H1 (cell line): ENCODE measurements around the gene ADAMTS9. TPM values are rescaled to one million over a fixed set of nuclear protein-coding genes. Genes with fewer than 3 reads are reported as not detected.

Experiments
- CTCF ChIA-PET: fragments of 300-600 bp; sonication (Branson Sonifier 250); formaldehyde crosslinking; loops from one replicate; lab custom pipeline; 2021; ENCODE audit not compliant: partially characterized antibody; lab: Charles Lee
- POLR2A ChIA-PET: fragments of 300-600 bp; sonication (Branson Sonifier 250); formaldehyde crosslinking; loops from one replicate; lab custom pipeline; 2021; ENCODE audit warnings: inconsistent platforms; ENCODE audit not compliant: partially characterized antibody; lab: Charles Lee
- DNase-seq, 2 experiments: peaks; one replicate each; pipeline versions ENCODE4 v3.0.0 to v3.0.0-alpha.2; 2010 to 2022; ENCODE audit warnings: low spot score in 2 of 2, low read depth in 1 of 2, mixed read lengths in 1 of 2
- FAIRE-seq: peaks from 2 replicates; lab custom pipeline; 2011; peaks lifted over from hg19 to GRCh38; lab: Jason Lieb, UNC
- H2AFZ ChIP-seq: 2 replicates; pipeline ENCODE4 v1.8.1; 2012; ENCODE audit warnings: low read length, inconsistent platforms
- H2AK5ac ChIP-seq: 2 replicates; pipeline ENCODE4 v1.6.1; 2013; ENCODE audit warnings: low read depth, low read length
- H2BK120ac ChIP-seq: replicated peaks from 2 replicates; pipeline ENCODE3; 2013; ENCODE audit warnings: low read depth, low read length, inconsistent platforms
- H2BK12ac ChIP-seq: 2 replicates; pipeline ENCODE4 v1.6.1; 2013; ENCODE audit warnings: low read depth, low read length
- H2BK15ac ChIP-seq: 2 replicates; pipeline ENCODE4 v1.6.1; 2013; ENCODE audit warnings: low read length
- H2BK20ac ChIP-seq: 2 replicates; pipeline ENCODE4 v1.6.1; 2013; ENCODE audit warnings: low read length
- H2BK5ac ChIP-seq: 2 replicates; pipeline ENCODE4 v1.6.1; 2013; ENCODE audit warnings: low read depth, low read length
- H3K14ac ChIP-seq: 2 replicates; pipeline ENCODE4 v1.6.1; 2013; ENCODE audit warnings: inconsistent platforms; ENCODE audit not compliant: insufficient read length
- H3K18ac ChIP-seq: 2 replicates; pipeline ENCODE4 v1.6.1; 2013; ENCODE audit warnings: low read length; ENCODE audit errors: extremely low read depth
- H3K23ac ChIP-seq: 2 replicates; pipeline ENCODE4 v1.6.1; 2013; ENCODE audit warnings: inconsistent platforms; ENCODE audit not compliant: insufficient read length
- H3K23me2 ChIP-seq: 2 replicates; pipeline ENCODE4 v1.6.1; 2013; ENCODE audit warnings: low read depth, low read length
- H3K27ac ChIP-seq: 2 replicates; pipeline ENCODE4 v1.6.1; 2011; ENCODE audit warnings: low read depth, low read length, inconsistent platforms
- H3K27me3 ChIP-seq, 4 experiments: replicated peaks in 1 of 4; 1 replicate in 1 of 4; 2 replicates in 3 of 4; pipeline versions ENCODE4 v1.6.1 to v1.8.1; 2011 to 2013; ENCODE audit warnings: low read length in 3 of 4, mild to moderate bottlenecking in 3 of 4, inconsistent platforms in 2 of 4, mixed read lengths in 2 of 4, moderate library complexity in 1 of 4; ENCODE audit not compliant: control insufficient read depth in 3 of 4, insufficient read depth in 3 of 4; ENCODE audit errors: extremely low read depth in 1 of 4
- H3K36me3 ChIP-seq, 4 experiments: 2 replicates each; pipeline versions ENCODE4 v1.6.1 to v1.8.1; 2011 to 2013; ENCODE audit warnings: mild to moderate bottlenecking in 4 of 4, low read length in 3 of 4, moderate library complexity in 2 of 4, control low read depth in 1 of 4, inconsistent platforms in 1 of 4; ENCODE audit not compliant: insufficient read depth in 4 of 4, control insufficient read depth in 2 of 4
- H3K4ac ChIP-seq: replicated peaks from 2 replicates; pipeline ENCODE3; 2013; ENCODE audit warnings: low read length, low read depth, mixed read lengths, inconsistent platforms; ENCODE audit not compliant: insufficient read length
- H3K4me1 ChIP-seq, 4 experiments: replicated peaks in 1 of 4; 1 replicate in 1 of 4; 2 replicates in 3 of 4; pipeline versions ENCODE4 v1.6.1 to v1.8.1; 2011 to 2013; ENCODE audit warnings: low read length in 3 of 4, inconsistent platforms in 2 of 4, mixed read lengths in 1 of 4; ENCODE audit not compliant: insufficient read depth in 4 of 4, control insufficient read depth in 3 of 4
- H3K4me2 ChIP-seq, 2 experiments: 2 replicates each; pipeline versions ENCODE4 v1.6.1 to v1.8.1; 2011 to 2013; ENCODE audit warnings: low read depth in 2 of 2, low read length in 2 of 2, control low read depth in 1 of 2, inconsistent platforms in 1 of 2, mild to moderate bottlenecking in 1 of 2; ENCODE audit not compliant: insufficient read depth in 1 of 2
- H3K4me3 ChIP-seq, 4 experiments: fragments of 200-600, 300-600 bp in 1 of 4; sonication (generic), shearing (Covaris generic), sonication (Bioruptor Twin) in 1 of 4; 2 replicates each; pipeline versions ENCODE4 v1.5.1 to v1.8.1; 2011 to 2016; ENCODE audit warnings: low read length in 4 of 4, low read depth in 3 of 4, control low read depth in 2 of 4, inconsistent platforms in 2 of 4, mild to moderate bottlenecking in 2 of 4, mixed read lengths in 1 of 4, moderate library complexity in 1 of 4; ENCODE audit not compliant: insufficient read depth in 2 of 4; ENCODE audit errors: extremely low read depth in 1 of 4
- H3K56ac ChIP-seq: replicated peaks from 2 replicates; pipeline ENCODE3; 2013; ENCODE audit warnings: low read depth, mild to moderate bottlenecking, mixed read lengths, low read length, inconsistent platforms; ENCODE audit not compliant: insufficient read length
- H3K79me1 ChIP-seq: 2 replicates; pipeline ENCODE4 v1.6.1; 2013; ENCODE audit warnings: low read depth, low read length, control low read depth
- H3K79me2 ChIP-seq, 2 experiments: 2 replicates each; pipeline versions ENCODE4 v1.6.1 to v1.8.1; 2012 to 2013; ENCODE audit warnings: low read length in 2 of 2, mild to moderate bottlenecking in 2 of 2, inconsistent platforms in 1 of 2; ENCODE audit not compliant: insufficient read depth in 2 of 2, control insufficient read depth in 1 of 2
- H3K9ac ChIP-seq, 4 experiments: replicated peaks in 1 of 4; 1 replicate in 1 of 4; 2 replicates in 3 of 4; pipeline versions ENCODE4 v1.6.1 to v1.8.1; 2011 to 2013; ENCODE audit warnings: low read depth in 3 of 4, low read length in 3 of 4, control low read depth in 2 of 4, mild to moderate bottlenecking in 2 of 4, moderate library complexity in 2 of 4, inconsistent platforms in 1 of 4; ENCODE audit errors: extremely low read depth in 1 of 4
- H3K9me3 ChIP-seq, 2 experiments: 2 replicates each; pipeline versions ENCODE4 v1.6.1 to v1.8.1; 2012 to 2013; ENCODE audit warnings: mild to moderate bottlenecking in 2 of 2, moderate library complexity in 2 of 2, control low read depth in 1 of 2, inconsistent platforms in 1 of 2, low read depth in 1 of 2, low read length in 1 of 2, mixed read lengths in 1 of 2; ENCODE audit not compliant: insufficient read depth in 2 of 2
- H4K20me1 ChIP-seq, 2 experiments: replicated peaks in 1 of 2; 2 replicates each; pipeline versions ENCODE3 to v1.8.1; 2011 to 2013; ENCODE audit warnings: inconsistent platforms in 2 of 2, low read length in 2 of 2, mild to moderate bottlenecking in 1 of 2; ENCODE audit not compliant: insufficient read depth in 2 of 2, control insufficient read depth in 1 of 2
- H4K5ac ChIP-seq: 2 replicates; pipeline ENCODE4 v1.6.1; 2013; ENCODE audit warnings: low read length, low read depth, mixed read lengths, inconsistent platforms; ENCODE audit not compliant: insufficient read length
- H4K8ac ChIP-seq: 2 replicates; pipeline ENCODE4 v1.8.0; 2013; ENCODE audit warnings: mild to moderate bottlenecking, moderate library complexity, low read length, inconsistent platforms; ENCODE audit not compliant: insufficient read depth; ENCODE audit errors: extremely low read depth
- H4K91ac ChIP-seq: replicated peaks from 2 replicates; pipeline ENCODE3; 2013; ENCODE audit warnings: low read length, mixed read lengths, inconsistent platforms; ENCODE audit not compliant: insufficient read length
- ATF3 ChIP-seq: IDR thresholded peaks from 2 replicates; pipeline ENCODE4 v1.6.1; 2011; ENCODE audit warnings: low read depth, mild to moderate bottlenecking, low read length; ENCODE audit not compliant: insufficient read depth
- BACH1 ChIP-seq: IDR thresholded peaks from 2 replicates; pipeline ENCODE4 v1.6.1; 2012; ENCODE audit warnings: low read length, improper control_type of control experiment
- BCL11A ChIP-seq, 2 experiments: IDR thresholded peaks; one replicate each; pipeline ENCODE4 v1.6.1; 2011; ENCODE audit warnings: low read depth in 2 of 2, low read length in 2 of 2, mild to moderate bottlenecking in 2 of 2
- BRCA1 ChIP-seq: IDR thresholded peaks from 2 replicates; pipeline ENCODE4 v1.6.1; 2012; ENCODE audit warnings: low read depth, low read length, improper control_type of control experiment
- CBX5 ChIP-seq: fragments of 300-800, 300-1000 bp; sonication (generic); IDR thresholded peaks from 2 replicates; pipeline ENCODE4 v1.7.1; 2016; ENCODE audit warnings: antibody characterized with exemption, low read length, low read depth
- CEBPB ChIP-seq: IDR thresholded peaks from 2 replicates; pipeline ENCODE4 v1.6.1; 2012; ENCODE audit warnings: low read depth, low read length
- GABPA ChIP-seq: IDR thresholded peaks from 2 replicates; pipeline ENCODE4 v1.6.1; 2011; ENCODE audit warnings: mild to moderate bottlenecking, low read length, moderate library complexity, borderline replicate concordance; ENCODE audit not compliant: insufficient read depth
- HDAC6 ChIP-seq: IDR thresholded peaks from one replicate; pipeline ENCODE4 v1.7.1; 2012; ENCODE audit warnings: low read depth, mild to moderate bottlenecking, inconsistent platforms, low read length, moderate library complexity
- KDM4A ChIP-seq: IDR thresholded peaks from one replicate; pipeline ENCODE4 v1.7.1; 2012; ENCODE audit warnings: low read depth, mild to moderate bottlenecking, moderate library complexity, low read length, inconsistent platforms; ENCODE audit not compliant: severe bottlenecking
- NANOG ChIP-seq: IDR thresholded peaks from 2 replicates; pipeline ENCODE4 v1.6.1; 2011; ENCODE audit warnings: low read length, low read depth, mild to moderate bottlenecking, inconsistent platforms; ENCODE audit not compliant: insufficient read depth, poor library complexity, severe bottlenecking
- POLR2A ChIP-seq, 2 experiments: IDR thresholded peaks; 1 replicate in 1 of 2; 2 replicates in 1 of 2; pipeline ENCODE4 v1.6.1; 2011; ENCODE audit warnings: low read depth in 2 of 2, low read length in 2 of 2, mild to moderate bottlenecking in 2 of 2; ENCODE audit errors: control extremely low read depth in 1 of 2
- SAP30 ChIP-seq: fragments of 300-600 bp; sonication (generic); IDR thresholded peaks from 2 replicates; pipeline ENCODE4 v1.7.1; 2012; ENCODE audit warnings: low read length, moderate library complexity, mild to moderate bottlenecking, inconsistent platforms; ENCODE audit not compliant: insufficient read depth, insufficient replicate concordance
- SP2 ChIP-seq: IDR thresholded peaks from 2 replicates; pipeline ENCODE4 v1.6.1; 2012; ENCODE audit warnings: mild to moderate bottlenecking, low read length, inconsistent platforms
- WGBS, 2 experiments: shearing (Covaris generic) in 1 of 2; methylation state at CpG; one replicate each; pipeline versions ENCODE4 v1.1.6 to v1.1.7; 2013 to 2015; ENCODE audit warnings: low lambda C conversion rate in 2 of 2, mixed read lengths in 2 of 2, inconsistent platforms in 1 of 2, low coverage in 1 of 2, missing lambda C conversion rate in 1 of 2; ENCODE audit not compliant: insufficient replicate concordance in 2 of 2, insufficient coverage in 1 of 2, insufficient read length in 1 of 2; ENCODE audit errors: extremely low coverage in 1 of 2, missing lambda C conversion rate in 1 of 2; 5-methylcytosine and 5-hydroxymethylcytosine counted together
- polyA plus RNA-seq, 7 experiments: library from polyadenylated mRNA; depleted of rRNA in 3 of 7; stranded (reverse) in 5 of 7; unstranded in 2 of 7; fragments of >200 nt in 5 of 7; fragments of 200-250 nt in 2 of 7; gene quantifications; 1 replicate in 5 of 7; 2 replicates in 1 of 7; 4 replicates in 1 of 7; pipeline versions ENCODE4 v1.2.1 to v1.2.3, GENCODE V29; 2011 to 2013; ENCODE audit warnings: missing spikeins in 2 of 7, mixed read lengths in 2 of 7
- total RNA-seq: library from RNA; stranded (reverse); fragmentation: NEBNext Ultra II Directional; extraction: Animal tissue kit (Norgen Biotek cat#: 25700); gene quantifications from 2 replicates; pipeline ENCODE4 v1.2.1, GENCODE V29; 2021

Gene ADAMTS9
- total and polyA plus RNA-seq, 2 of the 8 experiments (the other 6 are each of a cell fraction or from before 2014, with no cell fraction given) = 0.20 to 0.41 TPM

DNA sequence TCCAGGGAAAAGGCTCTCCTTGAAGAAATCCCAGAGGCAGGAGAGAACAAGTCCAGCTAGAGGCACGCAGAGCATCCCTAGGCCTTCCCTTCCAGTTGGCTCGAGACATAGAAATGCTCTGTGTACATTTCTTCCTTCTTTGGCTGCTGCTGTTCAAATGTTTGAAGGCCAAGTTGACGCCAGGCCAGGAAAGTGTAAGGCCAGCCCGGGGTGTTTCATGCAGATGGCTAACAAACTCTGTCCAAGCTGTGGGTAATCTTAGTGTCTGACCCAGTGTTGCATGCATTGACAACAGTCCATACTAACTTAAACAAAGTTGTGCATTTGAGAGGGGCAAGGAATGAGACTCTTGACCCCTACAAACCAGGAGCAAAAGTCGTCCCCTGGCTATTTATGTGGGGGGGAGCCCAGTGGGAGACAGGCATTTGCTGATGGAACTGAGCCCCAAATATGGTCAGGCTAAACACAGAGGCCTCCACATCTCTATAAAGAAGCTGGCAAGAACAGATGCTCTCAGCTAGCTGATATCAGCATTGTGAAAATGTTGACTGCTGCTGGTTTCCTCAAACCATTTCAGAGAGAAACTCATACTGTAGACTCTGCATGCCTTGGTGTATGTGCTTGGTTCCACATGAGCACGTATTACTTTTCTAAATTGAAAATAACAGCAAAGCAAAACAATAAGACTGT is 139.5 kb downstream of the ADAMTS9 start:
- DNase-seq (no peak), FAIRE-seq (no peak)
- ChIA-PET CTCF (interaction anchor here (0.6 to 0.9 kb wide), 4 partner anchors 10 to 477 kb away, joined by 3 read pairs; no protein-coding TSS in a partner anchor), POLR2A (no interaction called here)
- Histone ChIP-seq H2AFZ (no peak overlapping the region), H2BK15ac (no peak overlapping the region), H3K56ac (no peak overlapping the region), H4K91ac (no peak overlapping the region), H3K4ac (no peak overlapping the region), H3K9ac (no peak overlapping the region), H3K14ac (no peak overlapping the region), H3K23me2 (no peaks in the 10 kb centered on the region), H3K79me2 (no peaks in the 10 kb centered on the region), H3K4me3 (no peak overlapping the region), H3K9me3 (no peaks in the 10 kb centered on the region), H3K36me3 (no peaks in the 10 kb centered on the region), H3K27me3 (no peaks in the 10 kb centered on the region), H3K18ac (no peak overlapping the region), H2BK120ac (no peak overlapping the region), H3K79me1 (no peaks in the 10 kb centered on the region), H2BK12ac (no peak overlapping the region), H4K5ac (no peak overlapping the region), H3K4me1 (no peaks in the 10 kb centered on the region), H3K23ac (no peak overlapping the region), H2BK20ac (no peak overlapping the region), H3K27ac (no peak overlapping the region), H4K20me1 (no peaks in the 10 kb centered on the region), H3K4me2 (no peak overlapping the region), H4K8ac (no peak overlapping the region), H2BK5ac (no peak overlapping the region), H2AK5ac (no peak overlapping the region)
- 83% methylated on average over 6 of the region's 6 CpGs; no CpG with 5 or more reads in 1 of the 2 experiments for WGBS, 2 experiments
- TF ChIP-seq CEBPB = no peak
- TF ChIP-seq HDAC6 = no peak
- no peak for TF ChIP-seq SP2
- TF ChIP-seq BCL11A (IDR thresholded peaks at IDR 0.05; ENCODE audit: low read depth in 2 of 2, low read length in 2 of 2) = no peak
- no peak for TF ChIP-seq GABPA
- no peak for TF ChIP-seq POLR2A (IDR thresholded peaks at IDR 0.05; ENCODE audit: control extremely low read depth in 1 of 2, low read depth in 2 of 2, low read length in 2 of 2)
- TF ChIP-seq CBX5 = no peak
- TF ChIP-seq SAP30 = no peak
- TF ChIP-seq BACH1 = no peak
- TF ChIP-seq ATF3 = no peak
- TF ChIP-seq NANOG = no peak
- TF ChIP-seq BRCA1 = no peak
- TF ChIP-seq KDM4A = no peak
